Measurements from ENCODE around the gene MBLAC2. TPM values are rescaled to one million over a fixed set of nuclear protein-coding genes. Genes with fewer than 3 reads are reported as not detected.

Gene MBLAC2
- total RNA-seq, 1 donor from 2014 or later: 6.7 TPM

DNA sequence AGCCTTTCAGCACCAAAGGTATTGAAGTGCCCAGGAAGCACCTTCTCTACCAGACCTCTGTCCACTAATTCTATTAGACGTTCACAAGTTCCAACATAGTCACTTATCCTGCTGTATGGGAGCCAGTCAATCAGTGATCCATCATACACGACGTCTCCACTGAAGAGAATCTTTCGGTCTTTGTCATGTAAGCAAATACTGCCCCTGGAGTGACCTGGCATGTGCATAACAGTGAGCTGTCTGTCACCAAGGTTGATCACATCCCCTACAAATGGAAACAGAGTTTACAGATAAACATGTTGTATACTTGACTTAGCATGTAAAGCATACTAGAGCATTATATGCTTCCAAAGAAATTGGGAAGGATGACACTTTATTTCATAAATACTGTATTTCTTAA lies 13.3 kb downstream of the MBLAC2 start:
- no peak for DNase-seq

DNA sequence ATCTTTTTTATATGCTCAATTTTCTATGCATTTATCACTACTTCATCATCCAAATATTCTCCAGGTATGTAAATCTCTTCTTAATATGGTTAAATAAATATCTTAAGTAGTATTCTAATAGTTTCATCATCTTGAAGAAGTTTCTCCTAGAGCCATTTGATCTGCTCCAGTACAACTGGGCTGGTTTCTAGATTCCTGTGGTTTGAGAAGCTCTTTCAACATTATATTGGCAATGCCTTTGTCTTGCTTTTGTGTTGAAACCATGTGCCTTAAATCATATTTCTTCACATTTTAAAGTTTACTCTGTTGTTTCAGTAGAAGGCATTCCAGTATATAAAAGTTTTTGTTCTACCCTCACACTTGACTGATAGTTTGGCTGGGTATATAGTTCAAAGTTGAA lies 27.6 kb downstream of the MBLAC2 start:
- no peak for DNase-seq

DNA sequence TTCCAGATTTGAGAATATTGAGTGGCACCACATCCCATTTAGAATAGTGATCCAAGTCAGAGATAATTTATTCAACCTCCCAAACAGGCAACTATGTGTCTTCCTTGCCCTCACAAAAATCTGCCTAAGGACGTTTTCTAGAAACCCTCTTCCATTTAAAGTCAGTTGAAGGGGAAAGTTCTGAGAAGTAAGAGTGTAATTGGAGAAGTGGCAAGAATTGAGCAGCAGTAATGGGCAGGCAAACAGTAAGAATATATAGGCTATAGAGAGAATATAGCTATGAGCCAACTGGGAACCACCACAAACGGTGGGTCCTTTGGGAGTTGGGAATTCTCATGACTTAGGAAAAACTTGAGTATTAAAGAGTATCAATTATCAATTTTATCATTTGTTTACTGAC lies 33.9 kb downstream of the MBLAC2 start:
- DNase-seq: no peak

DNA sequence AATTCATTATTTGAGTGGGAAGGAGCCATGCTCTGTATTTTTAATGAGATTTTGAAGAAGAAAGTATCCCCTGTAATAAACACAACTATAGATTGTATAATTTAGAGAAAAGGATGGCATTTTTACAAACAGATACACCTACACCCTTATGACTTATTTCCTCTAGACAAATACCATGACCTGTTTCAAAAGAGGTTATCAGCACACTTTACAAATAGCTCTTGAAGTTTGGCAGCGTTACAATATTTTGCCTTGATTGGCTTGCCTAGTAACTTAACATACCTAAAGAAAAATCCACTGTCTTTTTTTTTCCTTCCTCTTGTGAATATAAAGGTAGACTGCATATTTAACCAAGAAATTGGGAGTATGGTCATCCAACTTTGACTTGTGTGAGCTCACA lies 36.5 kb downstream of the MBLAC2 start:
- no peak for DNase-seq

DNA sequence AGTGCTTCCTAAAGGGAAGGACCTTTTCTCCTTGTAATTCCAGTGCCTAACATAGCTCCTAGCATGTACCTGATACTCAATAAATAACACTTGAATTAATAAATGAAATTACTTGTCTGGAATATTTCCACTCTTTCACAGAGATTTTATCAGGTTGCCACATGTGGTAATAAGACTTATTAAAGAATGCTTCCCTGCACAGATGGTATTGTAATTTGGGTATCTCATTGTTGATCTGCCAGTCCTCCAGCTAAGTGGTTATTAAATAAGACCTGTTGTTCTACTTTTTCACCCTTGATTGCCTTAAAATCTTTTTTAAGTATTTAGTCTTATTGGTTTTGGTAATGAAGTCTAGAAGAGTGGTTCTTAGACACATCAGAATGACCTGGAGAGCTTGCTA lies 36.9 kb downstream of the MBLAC2 start:
- DNase-seq: no peak

DNA sequence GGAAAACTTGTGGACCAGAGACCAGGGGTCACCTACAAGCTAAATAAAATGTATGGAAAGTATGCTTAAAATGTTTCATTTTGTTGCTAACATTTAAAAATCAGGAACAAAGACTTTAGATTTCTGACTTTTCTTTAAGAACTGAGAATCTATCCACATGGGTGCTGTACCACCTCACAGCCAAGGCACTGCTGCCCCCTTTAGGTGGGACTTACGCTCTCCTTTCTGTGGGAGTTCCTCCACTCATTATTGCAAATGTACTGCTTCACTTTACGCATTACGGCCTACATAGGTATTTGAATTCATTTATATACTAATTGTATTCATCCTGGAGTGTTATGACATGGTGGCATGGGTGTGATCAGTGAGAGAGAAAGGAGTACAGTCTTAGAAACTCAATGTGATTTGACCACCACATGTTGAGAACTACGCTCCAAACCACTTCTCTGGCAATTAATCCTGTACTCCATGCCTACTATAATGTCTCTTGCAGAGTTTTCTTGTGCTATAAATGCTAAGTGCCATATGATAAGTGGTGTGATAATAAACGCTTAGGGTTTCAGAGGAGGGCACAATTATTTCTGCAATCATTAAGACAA lies 40.4 kb downstream of the MBLAC2 start:
- no peak for DNase-seq

DNA sequence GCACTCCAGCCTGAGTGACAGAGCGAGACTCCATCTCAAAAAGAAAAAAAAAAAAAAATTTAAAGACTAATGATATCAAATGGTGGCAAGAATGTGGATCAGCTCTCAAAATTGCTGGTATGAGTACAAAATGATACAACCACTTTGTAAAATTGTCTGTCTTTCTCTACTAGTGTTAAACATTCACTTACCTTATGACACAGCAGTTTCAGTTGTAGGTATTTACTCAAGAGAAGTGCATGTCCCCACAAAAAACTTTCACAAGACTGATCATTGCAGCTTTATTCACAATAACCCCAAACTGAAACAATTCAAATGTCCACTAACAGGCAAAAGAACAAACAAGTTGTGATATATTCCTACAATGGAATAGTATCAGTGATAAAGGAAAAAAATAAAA lies 50.3 kb downstream of the MBLAC2 start:
- no peak for DNase-seq

DNA sequence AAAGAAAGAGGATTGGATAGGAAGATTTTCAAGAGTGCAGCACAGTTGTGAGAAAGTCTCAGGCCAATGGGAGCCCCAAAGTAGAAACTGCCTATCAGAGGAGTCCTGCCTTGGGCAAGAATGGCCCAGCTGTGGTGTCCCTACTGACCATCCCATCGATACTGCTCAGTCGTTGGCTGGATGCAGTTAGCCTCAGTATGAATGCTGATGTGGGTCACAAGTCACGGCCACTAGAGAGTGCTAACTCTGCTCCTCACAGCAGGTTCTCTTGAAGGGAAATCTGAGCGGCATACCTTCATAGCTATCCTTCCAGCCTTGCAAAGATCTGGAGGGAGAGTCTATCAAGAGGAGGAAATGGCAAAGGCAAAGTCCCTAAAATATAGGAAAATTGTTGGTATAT lies 53.4 kb downstream of the MBLAC2 start:
- DNase-seq: no peak

DNA sequence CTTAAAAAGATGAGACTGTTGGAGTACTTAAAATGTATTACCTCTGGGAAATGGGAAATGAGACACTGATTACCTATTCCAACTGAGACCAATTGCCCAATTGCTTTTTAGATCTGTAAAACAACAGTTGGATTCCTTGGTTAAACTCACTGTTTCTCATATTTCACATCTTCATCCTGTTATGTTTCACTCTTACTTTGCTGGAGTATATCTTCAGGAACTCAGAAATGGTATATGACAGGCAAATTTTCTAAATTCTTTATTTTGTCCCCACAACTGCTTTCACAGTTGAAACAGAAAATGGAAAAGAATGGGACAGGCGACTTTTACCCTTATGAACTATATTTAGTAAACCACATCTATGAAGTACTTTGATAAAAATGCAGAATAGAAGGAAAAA lies 56.4 kb downstream of the MBLAC2 start:
- DNase-seq: no peak

DNA sequence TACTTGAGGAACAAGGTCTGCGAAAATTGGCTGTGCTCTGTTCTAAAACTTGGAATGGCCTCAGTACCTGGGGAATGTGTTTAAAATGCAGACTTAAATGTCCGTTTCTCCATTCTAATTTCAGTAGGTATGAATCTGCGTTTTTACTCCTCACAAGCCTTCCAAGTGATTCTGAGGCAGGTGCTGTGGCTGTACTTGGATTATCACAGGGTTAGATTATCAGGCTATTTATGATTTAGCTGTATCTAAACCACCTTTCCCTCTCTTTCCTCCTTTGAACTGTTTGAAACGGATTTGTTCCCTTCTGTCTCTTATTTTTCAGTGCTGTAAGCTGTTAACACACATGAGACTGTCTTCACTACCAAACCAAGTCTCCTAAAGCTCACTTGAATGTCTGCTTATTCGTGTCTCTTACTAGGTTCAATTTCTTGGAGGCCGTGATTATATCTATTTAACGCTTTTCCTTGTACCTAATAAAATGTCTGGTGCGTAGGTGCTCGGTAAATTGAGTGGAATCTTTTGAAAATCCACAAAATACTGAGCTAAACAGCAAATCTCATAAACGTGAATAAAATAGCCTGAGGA lies 64.3 kb downstream of the MBLAC2 start:
- peak; percentile 83 for DNase-seq

DNA sequence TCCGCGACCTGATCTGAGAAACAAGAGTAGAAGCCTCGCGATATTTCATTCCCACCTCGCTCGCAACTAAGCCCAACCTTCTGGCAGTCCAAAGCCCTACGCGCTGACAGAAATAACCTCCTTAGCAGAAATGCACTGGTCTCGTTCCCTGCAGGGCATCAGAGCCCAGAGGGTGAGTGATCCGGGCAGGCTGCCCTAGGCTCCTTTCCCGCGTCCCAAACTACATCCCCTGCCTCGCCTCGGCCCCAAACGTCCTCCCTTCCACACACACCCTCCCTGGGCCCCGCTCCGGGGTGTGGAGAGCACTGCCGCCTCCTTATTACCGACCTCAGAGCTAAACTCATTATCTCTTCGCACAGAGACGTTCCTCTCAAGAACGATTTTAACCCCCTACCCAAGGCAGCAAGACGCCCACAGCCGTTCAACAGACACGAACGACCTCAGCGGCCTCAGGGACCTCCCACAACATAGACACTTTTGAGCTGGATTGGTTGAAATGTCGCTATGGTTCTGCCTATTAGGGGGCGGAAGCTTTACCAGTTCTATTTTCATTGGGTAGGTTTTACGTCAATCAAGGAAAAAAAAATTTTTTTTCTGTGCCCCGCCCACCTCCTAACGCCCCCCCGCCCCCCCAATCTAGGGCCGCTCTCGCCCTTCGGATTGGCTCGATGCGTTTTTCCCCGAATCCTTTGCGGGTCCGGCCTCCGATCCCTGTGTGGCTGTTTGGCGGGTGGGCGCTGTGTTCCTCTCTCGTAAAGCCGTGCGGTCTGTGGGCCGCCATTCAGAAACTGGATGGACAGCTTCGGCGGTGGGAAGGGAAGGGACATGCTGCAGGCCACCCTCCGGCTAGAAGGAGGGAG lies 65.0 kb downstream of the MBLAC2 start, which contains the start of gene CETN3:
Gene CETN3 (minus strand): TSS at position 439 of the 860 bp plus-strand sequence. CDS start 95 bp downstream, at position 344.
- DNase-seq: peak; percentile 100

DNA sequence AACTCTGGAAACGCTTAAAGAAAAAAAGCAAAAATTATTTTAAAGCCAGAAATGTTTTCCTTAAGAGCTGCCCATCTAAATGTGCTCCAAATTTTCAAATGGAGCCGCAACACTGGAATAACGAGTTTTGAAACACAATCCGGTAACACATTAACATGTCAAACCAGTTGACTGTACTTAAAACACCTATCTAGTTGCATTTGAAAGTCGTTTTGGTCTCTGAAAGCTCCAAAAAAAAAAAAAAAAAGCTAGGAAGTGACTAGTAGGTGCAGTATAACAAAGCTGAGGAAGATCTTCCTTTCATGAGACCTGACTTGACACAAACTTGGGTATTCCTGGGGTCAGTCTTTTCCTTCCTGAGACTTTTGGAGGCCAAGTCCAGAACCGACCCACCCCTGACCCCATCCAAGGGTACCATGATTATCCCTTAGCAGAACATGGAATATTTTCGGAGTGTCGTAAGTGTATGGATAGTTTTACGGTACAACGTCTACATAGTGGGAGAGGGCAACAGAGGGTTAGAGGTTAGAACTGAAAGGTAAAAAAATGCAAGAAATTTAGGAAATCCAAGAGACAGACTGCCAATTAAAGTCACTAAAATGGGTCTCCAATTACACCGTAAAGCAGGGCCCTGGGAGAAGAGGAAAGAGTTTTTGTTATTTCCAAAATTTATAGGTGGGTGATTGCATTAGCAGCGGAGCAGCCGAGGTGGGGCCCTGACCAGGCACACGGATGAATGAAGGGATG lies 65.8 kb downstream of the MBLAC2 start:
- DNase-seq: peak; percentile 18

Other genes with a start within 250 kb of the MBLAC2 start
- gene CETN3, start 65.0 kb downstream of the MBLAC2 start, total RNA-seq: 18.4 TPM
- 2.4 TPM for gene POLR3G, start 93 bp upstream of the MBLAC2 start, total RNA-seq
- gene LYSMD3, start 54.8 kb upstream of the MBLAC2 start, total RNA-seq: 23.0 TPM
- gene ADGRV1, start 84.0 kb upstream of the MBLAC2 start, total RNA-seq: 11.2 TPM

Measured in skin of body (tissue), 2 donors.